VCaP (cell line): ENCODE data around the gene CLASP1.

Source experiments
- H3K27ac ChIP-seq: fragments of 450-650 bp; 2 replicates; pipeline ENCODE4 v1.5.1; 2017
- CTCF ChIP-seq: fragments of 450-650 bp; conservative IDR thresholded peaks from 2 replicates; pipeline ENCODE4 v1.5.1; 2017; ENCODE audit warnings: mild to moderate bottlenecking, moderate library complexity

CLASP1 gene

GRCh38 chr2:121504316-121504715 is 144.9 kb downstream of the CLASP1 start:
- no peak overlapping the region for H3K27ac ChIP-seq
- no peak for TF ChIP-seq CTCF

GRCh38 chr2:121502781-121503180 is 146.5 kb downstream of the CLASP1 start:
- no peak for TF ChIP-seq CTCF
- H3K27ac ChIP-seq, result no peak overlapping the region

GRCh38 chr2:121502246-121502645 is 147.0 kb downstream of the CLASP1 start:
- no peak overlapping the region for H3K27ac ChIP-seq
- no peak for TF ChIP-seq CTCF

- no peak for TF ChIP-seq CTCF
- no peak overlapping the region for H3K27ac ChIP-seq
Measured at GRCh38 chr2:121501554-121501953, 147.7 kb downstream of the CLASP1 start.

GRCh38 chr2:121501031-121501430 is 148.2 kb downstream of the CLASP1 start:
- no peak overlapping the region for H3K27ac ChIP-seq

GRCh38 chr2:121498731-121499130 is 150.5 kb downstream of the CLASP1 start:
- no peak overlapping the region for H3K27ac ChIP-seq

More at GRCh38 chr2:121501031-121501430, 148.2 kb downstream of the CLASP1 start:
- TF ChIP-seq CTCF, result no peak

GRCh38 chr2:121492409-121492808 is 156.9 kb downstream of the CLASP1 start:
- H3K27ac ChIP-seq, result no peak overlapping the region
- no peak for TF ChIP-seq CTCF

More at GRCh38 chr2:121498731-121499130, 150.5 kb downstream of the CLASP1 start:
- no peak for TF ChIP-seq CTCF
